Endodermal cell (in vitro differentiated cells): ENCODE results near the gene NACC2. TPM values are rescaled to one million over a fixed set of nuclear protein-coding genes. Genes with fewer than 3 reads are reported as not detected.

Experiments
- DNase-seq: peaks from one replicate; pipeline ENCODE4 v3.0.0-alpha.2; 2017
- H3K27ac ChIP-seq: 2 replicates; pipeline ENCODE4 v1.5.1; 2013; ENCODE audit warnings: mild to moderate bottlenecking, low read depth, low read length, moderate library complexity
- H3K27me3 ChIP-seq: 2 replicates; pipeline ENCODE4 v1.6.1; 2013; ENCODE audit warnings: mild to moderate bottlenecking, low read length, moderate library complexity; ENCODE audit not compliant: insufficient read depth, control insufficient read depth, poor library complexity, severe bottlenecking
- H3K36me3 ChIP-seq: 2 replicates; pipeline ENCODE4 v1.7.0; 2013; ENCODE audit warnings: mild to moderate bottlenecking, low read length, moderate library complexity; ENCODE audit not compliant: control insufficient read depth, insufficient read depth
- H3K4me1 ChIP-seq: one replicate; pipeline ENCODE4 v1.7.0; 2013; ENCODE audit warnings: low read length; ENCODE audit not compliant: control insufficient read depth, insufficient read depth
- H3K4me3 ChIP-seq: 2 replicates; pipeline ENCODE4 v1.5.1; 2013; ENCODE audit warnings: mild to moderate bottlenecking, low read length, moderate library complexity
- H3K9ac ChIP-seq: 2 replicates; pipeline ENCODE4 v1.6.1; 2013; ENCODE audit warnings: mild to moderate bottlenecking, low read length, moderate library complexity; ENCODE audit not compliant: poor library complexity, severe bottlenecking; ENCODE audit errors: extremely low read depth
- H3K9me3 ChIP-seq: 2 replicates; pipeline ENCODE4 v1.6.1; 2013; ENCODE audit warnings: mild to moderate bottlenecking, low read length, moderate library complexity; ENCODE audit not compliant: control insufficient read depth
- H3K27ac Mint-ChIP-seq: 2 replicates; pipeline ENCODE4 v1.8.0; 2020; ENCODE audit warnings: mixed read lengths
- H3K27me3 Mint-ChIP-seq: 2 replicates; pipeline ENCODE4 v1.8.0; 2021; ENCODE audit warnings: mild to moderate bottlenecking, mixed read lengths; ENCODE audit not compliant: insufficient read depth
- H3K36me3 Mint-ChIP-seq: 2 replicates; pipeline ENCODE4 v1.8.0; 2020; ENCODE audit warnings: low read depth, mixed read lengths
- H3K4me1 Mint-ChIP-seq: 2 replicates; pipeline ENCODE4 v1.8.0; 2020; ENCODE audit warnings: mixed read lengths
- H3K4me3 Mint-ChIP-seq: 2 replicates; pipeline ENCODE4 v1.8.0; 2020; ENCODE audit warnings: mild to moderate bottlenecking, moderate library complexity, mixed read lengths
- H3K9me3 Mint-ChIP-seq: 2 replicates; pipeline ENCODE4 v1.8.0; 2020; ENCODE audit warnings: mild to moderate bottlenecking, mixed read lengths
- WGBS, 2 experiments: methylation state at CpG; one replicate each; pipeline versions ENCODE4 v1.1.5 to v1.1.7; 2013; ENCODE audit warnings: missing lambda C conversion rate in 2 of 2, mixed read lengths in 1 of 2; ENCODE audit not compliant: insufficient coverage in 1 of 2, insufficient read length in 1 of 2; 5-methylcytosine and 5-hydroxymethylcytosine counted together
- total RNA-seq, 2 donors: library from RNA; stranded (reverse); fragmentation: NEBNext Ultra II Directional in 1 of 2; extraction: Animal tissue kit (Norgen Biotek cat#: 25700) in 1 of 2; gene quantifications; 2 replicates in 1 of 2; 3 replicates in 1 of 2; pipeline ENCODE4 v1.2.1, GENCODE V29; 2021
- TF ChIP-seq, protein P1 (sequence below): fragments of 200-600 bp; sonication (generic); conservative IDR thresholded peaks from 2 replicates; pipeline ENCODE4 v1.5.0; 2021; ENCODE audit warnings: antibody characterized with exemption, mild to moderate bottlenecking

NACC2 gene
- total RNA-seq, 2 donors from 2014 or later: 12.4 to 16.7 TPM

DNA sequence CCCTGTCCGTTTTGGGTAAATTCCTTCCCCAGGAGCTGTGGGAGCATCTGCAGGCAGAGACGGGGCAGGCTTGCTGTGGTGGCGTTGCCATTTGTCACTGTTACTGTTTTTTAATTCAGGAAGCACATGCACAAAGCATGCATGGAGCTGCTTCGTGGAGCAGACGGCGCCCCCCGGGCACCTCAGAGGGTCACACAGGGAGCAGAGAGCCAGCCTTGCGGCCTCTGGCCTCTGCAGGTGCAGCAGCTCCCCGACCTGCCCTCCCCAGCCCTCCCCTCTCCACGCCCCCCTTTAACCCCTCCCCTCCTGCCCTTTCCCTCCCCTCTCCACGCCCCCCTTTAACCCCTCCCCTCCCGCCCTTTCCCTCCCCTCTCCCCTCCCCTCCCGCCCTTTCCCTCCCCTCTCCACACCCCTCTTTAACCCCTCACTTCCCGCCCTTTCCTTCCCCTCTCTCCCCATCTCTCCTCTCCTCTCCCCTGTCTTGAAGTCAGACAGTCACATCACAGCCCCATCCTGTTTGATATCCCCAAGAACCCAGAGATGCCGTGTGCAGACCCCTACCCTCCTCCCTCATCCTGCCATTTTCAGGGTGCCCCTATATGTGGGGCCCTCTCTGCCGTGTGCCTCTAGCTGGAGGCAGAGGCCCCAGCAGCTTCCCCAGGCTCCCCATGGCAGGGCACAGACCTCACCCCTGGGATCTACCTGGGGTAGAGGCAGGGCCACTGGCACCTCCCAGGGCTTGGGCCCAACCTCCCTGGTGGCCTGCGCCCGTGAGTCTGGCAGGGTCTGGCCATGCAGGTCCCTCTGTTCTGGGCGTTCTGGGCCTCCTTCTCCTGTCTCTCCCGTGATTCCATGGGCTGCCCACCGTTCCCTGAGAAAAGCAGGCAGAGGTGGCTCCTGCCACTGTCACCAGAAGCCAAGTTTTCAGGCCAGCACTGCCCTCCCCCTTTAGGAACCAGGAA lies 104.3 kb downstream of the NACC2 start:
- Mint-ChIP-seq H3K4me1 (peaks cover 7% of the 10 kb centered on the region), H3K27ac (no peak overlapping the region), H3K9me3 (no peaks in the 10 kb centered on the region), H3K36me3 (no peaks in the 10 kb centered on the region), H3K4me3 (no peak overlapping the region), H3K27me3 (no peaks in the 10 kb centered on the region)
- peak; percentile 90 for DNase-seq
- no peaks in the 10 kb centered on the region for H3K9me3 ChIP-seq
- TF ChIP-seq, protein P1, sequence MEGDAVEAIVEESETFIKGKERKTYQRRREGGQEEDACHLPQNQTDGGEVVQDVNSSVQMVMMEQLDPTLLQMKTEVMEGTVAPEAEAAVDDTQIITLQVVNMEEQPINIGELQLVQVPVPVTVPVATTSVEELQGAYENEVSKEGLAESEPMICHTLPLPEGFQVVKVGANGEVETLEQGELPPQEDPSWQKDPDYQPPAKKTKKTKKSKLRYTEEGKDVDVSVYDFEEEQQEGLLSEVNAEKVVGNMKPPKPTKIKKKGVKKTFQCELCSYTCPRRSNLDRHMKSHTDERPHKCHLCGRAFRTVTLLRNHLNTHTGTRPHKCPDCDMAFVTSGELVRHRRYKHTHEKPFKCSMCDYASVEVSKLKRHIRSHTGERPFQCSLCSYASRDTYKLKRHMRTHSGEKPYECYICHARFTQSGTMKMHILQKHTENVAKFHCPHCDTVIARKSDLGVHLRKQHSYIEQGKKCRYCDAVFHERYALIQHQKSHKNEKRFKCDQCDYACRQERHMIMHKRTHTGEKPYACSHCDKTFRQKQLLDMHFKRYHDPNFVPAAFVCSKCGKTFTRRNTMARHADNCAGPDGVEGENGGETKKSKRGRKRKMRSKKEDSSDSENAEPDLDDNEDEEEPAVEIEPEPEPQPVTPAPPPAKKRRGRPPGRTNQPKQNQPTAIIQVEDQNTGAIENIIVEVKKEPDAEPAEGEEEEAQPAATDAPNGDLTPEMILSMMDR: no peak
- H3K27ac ChIP-seq: peak overlapping the region; percentile 44
- H3K4me1 ChIP-seq: peaks cover 5% of the 10 kb centered on the region
- H3K4me3 ChIP-seq: no peak overlapping the region
- H3K36me3 ChIP-seq: no peaks in the 10 kb centered on the region
- H3K27me3 ChIP-seq: no peaks in the 10 kb centered on the region
- H3K9ac ChIP-seq: no peak overlapping the region
- 79 to 81% methylated on average over 9 to 18 of the region's 21 CpGs for WGBS, 2 experiments

DNA sequence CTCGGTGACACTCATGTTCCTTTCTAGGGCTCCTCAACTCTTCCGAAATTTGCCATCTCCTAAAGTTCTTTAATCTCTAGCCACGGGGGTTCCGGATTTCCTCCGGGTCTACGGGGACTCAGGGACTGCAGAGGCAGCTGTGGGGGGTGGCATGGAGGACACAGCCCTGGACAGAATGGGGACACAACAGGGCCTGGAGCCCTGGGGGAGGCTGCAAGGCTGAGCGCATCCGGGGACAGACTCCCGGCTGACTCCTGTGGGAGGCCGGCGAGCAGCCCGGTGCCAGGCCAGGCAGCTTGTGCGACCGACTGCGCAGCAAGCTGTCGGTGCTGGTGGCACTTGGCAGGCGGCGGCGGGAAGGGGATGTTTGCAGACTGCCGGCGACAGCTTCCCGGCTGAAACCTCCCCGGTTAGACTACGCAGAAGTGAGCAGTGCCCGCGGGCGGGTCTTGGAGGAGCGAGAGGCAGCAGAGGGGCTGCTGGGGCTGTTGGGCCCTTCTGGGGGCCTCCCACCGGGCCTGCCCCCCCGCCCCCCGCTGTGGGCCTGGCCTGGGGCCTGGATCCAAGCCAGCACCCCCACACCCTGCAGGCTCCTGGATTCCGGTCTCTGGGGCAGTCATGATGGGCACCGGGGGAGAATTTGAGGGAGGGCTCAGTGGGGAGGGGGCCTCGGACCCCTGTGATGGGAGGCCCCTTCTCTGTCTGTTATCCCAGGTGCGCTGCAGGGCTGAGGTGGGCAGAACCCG lies 105.2 kb downstream of the NACC2 start:
- TF ChIP-seq, protein P1: no peak
- Mint-ChIP-seq H3K27ac (no peak overlapping the region), H3K4me1 (peaks cover 7% of the 10 kb centered on the region), H3K9me3 (no peaks in the 10 kb centered on the region), H3K36me3 (no peaks in the 10 kb centered on the region), H3K4me3 (no peak overlapping the region), H3K27me3 (no peaks in the 10 kb centered on the region)
- H3K27ac ChIP-seq: peak overlapping the region; percentile 44
- H3K9me3 ChIP-seq: no peaks in the 10 kb centered on the region
- peaks cover 5% of the 10 kb centered on the region for H3K4me1 ChIP-seq
- H3K36me3 ChIP-seq: no peaks in the 10 kb centered on the region
- no peaks in the 10 kb centered on the region for H3K27me3 ChIP-seq
- no peak for DNase-seq
- 86 to 90% methylated on average over 20 to 36 of the region's 36 CpGs for WGBS, 2 experiments
- H3K4me3 ChIP-seq: no peak overlapping the region
- no peak overlapping the region for H3K9ac ChIP-seq

DNA sequence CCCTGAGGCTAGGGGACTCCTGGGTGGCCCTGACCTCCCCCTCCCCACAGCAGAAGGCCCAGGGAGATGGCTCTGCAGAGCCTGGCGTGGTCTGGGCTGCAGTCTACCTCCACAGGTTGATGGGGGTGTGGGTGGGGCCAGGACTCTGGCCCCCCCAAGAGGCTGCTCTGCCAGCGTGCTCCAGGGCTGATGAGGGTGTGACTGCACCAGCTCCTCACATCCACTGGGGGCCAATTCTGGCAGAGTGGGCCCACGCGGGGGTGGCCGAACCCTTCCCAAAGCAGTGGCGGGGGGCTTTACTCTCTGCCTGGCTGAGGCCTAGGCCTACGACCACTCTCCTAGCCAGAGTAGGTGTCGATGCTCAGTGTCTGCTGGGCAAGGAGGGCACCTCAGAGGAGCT lies 105.9 kb downstream of the NACC2 start:
- Mint-ChIP-seq H3K36me3 (no peaks in the 10 kb centered on the region), H3K9me3 (no peaks in the 10 kb centered on the region), H3K4me3 (no peak overlapping the region), H3K27ac (no peak overlapping the region), H3K27me3 (no peaks in the 10 kb centered on the region), H3K4me1 (peaks cover 11% of the 10 kb centered on the region)
- TF ChIP-seq, protein P1: peak; percentile 36
- no peak for DNase-seq
- WGBS, 2 experiments: 93 to 97% methylated on average over 6 to 8 of the region's 8 CpGs
- H3K27ac ChIP-seq: no peak overlapping the region
- no peaks in the 10 kb centered on the region for H3K27me3 ChIP-seq
- H3K4me1 ChIP-seq: peaks cover 5% of the 10 kb centered on the region
- H3K36me3 ChIP-seq: no peaks in the 10 kb centered on the region
- no peaks in the 10 kb centered on the region for H3K9me3 ChIP-seq
- H3K9ac ChIP-seq: no peak overlapping the region
- no peak overlapping the region for H3K4me3 ChIP-seq
